Measurements from ENCODE around the gene PLS1.
"Not testable (repeated sequence)": the region's sequence is repeated elsewhere in the genome, so short reads cannot be mapped to it uniquely, and the experiment has no call there.

PLS1 gene

GRCh38 chr3:142595951-142596725, at the start of gene PLS1:
TSS of gene PLS1 (plus strand) at chr3:142596393. CDS start at chr3:142664238, 67,845 bp downstream.
- peak; percentile 86 to 91 for DNase-seq

GRCh38 chr3:142549986-142550385, 46.2 kb upstream of the PLS1 start:
- DNase-seq: no peak

GRCh38 chr3:142552579-142552978, 43.6 kb upstream of the PLS1 start:
- DNase-seq: not testable (repeated sequence)

- no peak for DNase-seq
Observed at GRCh38 chr3:142553741-142554140, 42.5 kb upstream of the PLS1 start.

GRCh38 chr3:142560118-142560517, 36.1 kb upstream of the PLS1 start:
- no peak for DNase-seq

- DNase-seq: no peak
Observed at GRCh38 chr3:142563496-142563997, 32.6 kb upstream of the PLS1 start.

GRCh38 chr3:142566096-142566495, 30.1 kb upstream of the PLS1 start:
- DNase-seq: no peak

GRCh38 chr3:142568393-142569017, 27.7 kb upstream of the PLS1 start:
- no peak for DNase-seq

- not testable (repeated sequence) for DNase-seq
Observed at GRCh38 chr3:142569422-142569821, 26.8 kb upstream of the PLS1 start.

GRCh38 chr3:142574223-142574622, 22.0 kb upstream of the PLS1 start:
- not testable (repeated sequence) for DNase-seq

- DNase-seq: no peak
Observed at GRCh38 chr3:142574665-142575064, 21.5 kb upstream of the PLS1 start.

GRCh38 chr3:142576792-142577191, 19.4 kb upstream of the PLS1 start:
- no peak for DNase-seq

GRCh38 chr3:142577696-142578328, 18.4 kb upstream of the PLS1 start:
- DNase-seq: peak in 1 of 2 donors; percentile 29

- peak; percentile 95 for DNase-seq
Observed at GRCh38 chr3:142578329-142579223, 17.6 kb upstream of the PLS1 start, which contains the start of gene ATR. TSS of gene ATR (minus strand) at chr3:142578733. CDS start at chr3:142578704, 29 bp downstream.

- no peak for DNase-seq
Observed at GRCh38 chr3:142580061-142580423, 16.2 kb upstream of the PLS1 start.

- DNase-seq: not testable (repeated sequence)
Observed at GRCh38 chr3:142581070-142581469, 15.1 kb upstream of the PLS1 start.

- DNase-seq: peak; percentile 7 to 56
Observed at GRCh38 chr3:142586803-142587406, 9.3 kb upstream of the PLS1 start.

- no peak for DNase-seq
Observed at GRCh38 chr3:142588703-142589102, 7.5 kb upstream of the PLS1 start.

- DNase-seq: not testable (repeated sequence)
Observed at GRCh38 chr3:142592268-142592667, 3.9 kb upstream of the PLS1 start.

GRCh38 chr3:142595141-142595540, 1.1 kb upstream of the PLS1 start:
- DNase-seq: no peak

GRCh38 chr3:142595581-142595950, 627 bp upstream of the PLS1 start:
- DNase-seq: no peak

GRCh38 chr3:142596726-142597088, 514 bp downstream of the PLS1 start:
- no peak for DNase-seq

Measured in CD4-positive, alpha-beta T cell treated with Interleukin-1 beta for 1 hour (primary cell).